WTC11 (cell line): Measurements from ENCODE around the gene PSMG4. TPM values are rescaled to one million over a fixed set of nuclear protein-coding genes. Genes with fewer than 3 reads are reported as not detected.

Experiments
- ATAC-seq: fragments of 200-7000 bp; cut with Tn5 transposase; 2 replicates; pipeline ENCODE4 v1.10.0; 2021; ENCODE audit warnings: mild to moderate bottlenecking, moderate library complexity
- CTCF ChIA-PET: fragments of 300-600 bp; sonication (Branson Sonifier 250); formaldehyde crosslinking; loops from one replicate; lab custom pipeline; 2021; ENCODE audit warnings: antibody characterized with exemption; lab: Charles Lee
- POLR2A ChIA-PET: fragments of 350-600 bp; sonication (Branson Sonifier 250); formaldehyde crosslinking; loops from one replicate; lab custom pipeline; 2021; ENCODE audit warnings: antibody characterized with exemption; lab: Charles Lee
- DNase-seq: peaks from one replicate; pipeline ENCODE4 v3.0.0; 2021; ENCODE audit warnings: low spot score
- H3K27ac Mint-ChIP-seq: 2 replicates; pipeline ENCODE4 v1.8.0; 2021; ENCODE audit warnings: mixed read lengths
- H3K27me3 Mint-ChIP-seq: 2 replicates; pipeline ENCODE4 v1.8.0; 2021; ENCODE audit warnings: low read depth, mild to moderate bottlenecking, moderate library complexity, mixed read lengths
- H3K36me3 Mint-ChIP-seq: 2 replicates; pipeline ENCODE4 v1.8.0; 2021; ENCODE audit warnings: mixed read lengths
- H3K4me1 Mint-ChIP-seq: 2 replicates; pipeline ENCODE4 v1.8.0; 2022; ENCODE audit warnings: mixed read lengths
- H3K4me3 Mint-ChIP-seq: 2 replicates; pipeline ENCODE4 v1.8.0; 2021; ENCODE audit warnings: mild to moderate bottlenecking, moderate library complexity, mixed read lengths
- H3K9me3 Mint-ChIP-seq: 2 replicates; pipeline ENCODE4 v1.8.0; 2021; ENCODE audit warnings: mixed read lengths
- CBFB ChIP-seq: sonication (generic); formaldehyde crosslinking; IDR thresholded peaks from 2 replicates; pipeline ENCODE4 v1.8.1; 2022; ENCODE audit warnings: mild to moderate bottlenecking, low read depth, missing genetic modification reagents
- ELF4 ChIP-seq: sonication (generic); formaldehyde crosslinking; IDR thresholded peaks from 2 replicates; pipeline ENCODE4 v1.8.1; 2022; ENCODE audit warnings: low read depth, mild to moderate bottlenecking, moderate library complexity, missing genetic modification reagents
- FOXP1 ChIP-seq: sonication (generic); formaldehyde crosslinking; IDR thresholded peaks from 2 replicates; pipeline ENCODE4 v1.8.0; 2022; ENCODE audit warnings: missing genetic modification reagents, mild to moderate bottlenecking, moderate library complexity, borderline replicate concordance
- JAZF1 ChIP-seq: fragments of 250-450 bp; sonication (Bioruptor Pico); IDR thresholded peaks from 2 replicates; pipeline ENCODE4 v1.9.0; 2021; ENCODE audit warnings: moderate library complexity, mild to moderate bottlenecking, inconsistent platforms
- MXD4 ChIP-seq: fragments of 250-450 bp; sonication (Bioruptor Pico); IDR thresholded peaks from 2 replicates; pipeline ENCODE4 v1.8.0; 2021; ENCODE audit warnings: mild to moderate bottlenecking, moderate library complexity, borderline replicate concordance
- MYBL2 ChIP-seq: sonication (generic); formaldehyde crosslinking; IDR thresholded peaks from 2 replicates; pipeline ENCODE4 v1.8.1; 2023; ENCODE audit warnings: mild to moderate bottlenecking, moderate library complexity, missing genetic modification reagents
- NFATC4 ChIP-seq: fragments of 250-450 bp; sonication (Bioruptor Pico); IDR thresholded peaks from 2 replicates; pipeline ENCODE4 v1.9.0; 2021; ENCODE audit warnings: mild to moderate bottlenecking
- NR3C1 ChIP-seq: sonication (generic); formaldehyde crosslinking; conservative IDR thresholded peaks from 2 replicates; pipeline ENCODE4 v1.8.1; 2023; ENCODE audit warnings: low read depth, mild to moderate bottlenecking, missing genetic modification reagents
- RELA ChIP-seq: sonication (generic); formaldehyde crosslinking; IDR thresholded peaks from 2 replicates; pipeline ENCODE4 v1.8.1; 2022; ENCODE audit warnings: missing genetic modification reagents, mild to moderate bottlenecking, borderline replicate concordance
- SMAD4 ChIP-seq: sonication (generic); formaldehyde crosslinking; IDR thresholded peaks from 2 replicates; pipeline ENCODE4 v1.8.0; 2022; ENCODE audit warnings: mild to moderate bottlenecking, missing genetic modification reagents
- TCF7 ChIP-seq: sonication (generic); formaldehyde crosslinking; IDR thresholded peaks from 2 replicates; pipeline ENCODE4 v1.8.0; 2022; ENCODE audit warnings: mild to moderate bottlenecking, low read depth, missing genetic modification reagents, moderate library complexity
- ZNF121 ChIP-seq: sonication (generic); formaldehyde crosslinking; IDR thresholded peaks from 2 replicates; pipeline ENCODE4 v1.8.0; 2023; ENCODE audit warnings: missing genetic modification reagents
- ZNF416 ChIP-seq: fragments of 250-450 bp; sonication (Bioruptor Pico); IDR thresholded peaks from 2 replicates; pipeline ENCODE4 v1.9.0; 2021; ENCODE audit warnings: mild to moderate bottlenecking, inconsistent platforms
- total RNA-seq: library from RNA; stranded (reverse); gene quantifications from 3 replicates; pipeline ENCODE4 v1.2.3, GENCODE V29; 2021
- TF ChIP-seq, protein P1 (sequence below): sonication (generic); formaldehyde crosslinking; IDR thresholded peaks from 2 replicates; pipeline ENCODE4 v1.8.1; 2022; ENCODE audit warnings: mild to moderate bottlenecking, missing genetic modification reagents, moderate library complexity, borderline replicate concordance
- TF ChIP-seq, protein P2 (sequence below): fragments of 200-600 bp; IDR thresholded peaks from 2 replicates; pipeline ENCODE4 v1.8.0; 2022; ENCODE audit warnings: antibody characterized with exemption
- TF ChIP-seq, protein P3 (sequence below): fragments of 250-450 bp; sonication (Bioruptor Pico); IDR thresholded peaks from 2 replicates; pipeline ENCODE4 v1.8.0; 2021; ENCODE audit warnings: mild to moderate bottlenecking
- TF ChIP-seq, protein P4 (sequence below): sonication (generic); formaldehyde crosslinking; IDR thresholded peaks from 2 replicates; pipeline ENCODE4 v1.8.0; 2023; ENCODE audit warnings: missing genetic modification reagents
- TF ChIP-seq, protein P5 (sequence below): sonication (generic); formaldehyde crosslinking; conservative IDR thresholded peaks from 2 replicates; pipeline ENCODE4 v1.8.1; 2022; ENCODE audit warnings: mild to moderate bottlenecking, missing genetic modification reagents
- TF ChIP-seq, protein P6 (sequence below): sonication (generic); formaldehyde crosslinking; IDR thresholded peaks from 2 replicates; pipeline ENCODE4 v1.8.1; 2023; ENCODE audit warnings: mild to moderate bottlenecking, missing genetic modification reagents
- TF ChIP-seq, protein P7 (sequence below): sonication (generic); formaldehyde crosslinking; IDR thresholded peaks from 2 replicates; pipeline ENCODE4 v1.8.1; 2023; ENCODE audit warnings: mild to moderate bottlenecking, missing genetic modification reagents

Gene PSMG4
- total RNA-seq, 1 experiment from 2014 or later: 38.2 TPM

DNA sequence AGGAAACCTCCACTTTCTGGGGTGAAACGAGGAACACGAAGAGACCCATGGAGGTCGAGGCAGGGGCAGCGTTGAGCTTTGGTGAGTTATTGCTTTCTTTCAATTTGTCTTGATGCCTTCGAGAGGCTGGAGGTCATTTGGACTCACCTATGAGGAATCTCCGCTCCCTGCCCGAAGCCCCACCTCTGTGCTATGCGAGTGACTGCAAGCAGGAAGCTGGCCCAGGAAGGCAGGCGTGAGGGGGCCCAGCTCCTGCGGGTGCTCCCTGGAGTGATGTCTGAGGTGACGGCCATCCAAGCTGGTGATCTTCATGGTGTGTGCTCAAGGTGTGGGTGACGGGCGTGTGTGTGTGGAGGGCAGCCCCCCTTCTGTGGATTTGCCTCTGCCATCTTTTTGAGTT is 13.0 kb downstream of the PSMG4 start:
- ChIA-PET CTCF (interaction anchor here (1.0 to 1.5 kb wide), 2 partner anchors 10 to 20 kb away, joined by 6 to 7 read pairs; no protein-coding TSS in a partner anchor), POLR2A (interaction anchor here (0.5 to 1.7 kb wide), 2 partner anchors 24 to 145 kb away, joined by 3 read pairs; no protein-coding TSS in a partner anchor)
- Mint-ChIP-seq H3K4me3 (no peak overlapping the region), H3K4me1 (peaks cover 6% of the 10 kb centered on the region), H3K9me3 (no peaks in the 10 kb centered on the region), H3K27ac (peak overlapping the region; percentile 32), H3K27me3 (no peaks in the 10 kb centered on the region), H3K36me3 (peaks cover 59% of the 10 kb centered on the region)
- TF ChIP-seq NFATC4 (CRISPR knock-in tag) (no peak), TCF7 (CRISPR knock-in tag) (no peak), MYBL2 (CRISPR knock-in tag) (no peak), JAZF1 (CRISPR knock-in tag) (no peak), MXD4 (no peak), FOXP1 (no peak)
- TF ChIP-seq, protein P1, sequence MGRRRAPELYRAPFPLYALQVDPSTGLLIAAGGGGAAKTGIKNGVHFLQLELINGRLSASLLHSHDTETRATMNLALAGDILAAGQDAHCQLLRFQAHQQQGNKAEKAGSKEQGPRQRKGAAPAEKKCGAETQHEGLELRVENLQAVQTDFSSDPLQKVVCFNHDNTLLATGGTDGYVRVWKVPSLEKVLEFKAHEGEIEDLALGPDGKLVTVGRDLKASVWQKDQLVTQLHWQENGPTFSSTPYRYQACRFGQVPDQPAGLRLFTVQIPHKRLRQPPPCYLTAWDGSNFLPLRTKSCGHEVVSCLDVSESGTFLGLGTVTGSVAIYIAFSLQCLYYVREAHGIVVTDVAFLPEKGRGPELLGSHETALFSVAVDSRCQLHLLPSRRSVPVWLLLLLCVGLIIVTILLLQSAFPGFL (CRISPR knock-in tag): no peak
- TF ChIP-seq, protein P2, sequence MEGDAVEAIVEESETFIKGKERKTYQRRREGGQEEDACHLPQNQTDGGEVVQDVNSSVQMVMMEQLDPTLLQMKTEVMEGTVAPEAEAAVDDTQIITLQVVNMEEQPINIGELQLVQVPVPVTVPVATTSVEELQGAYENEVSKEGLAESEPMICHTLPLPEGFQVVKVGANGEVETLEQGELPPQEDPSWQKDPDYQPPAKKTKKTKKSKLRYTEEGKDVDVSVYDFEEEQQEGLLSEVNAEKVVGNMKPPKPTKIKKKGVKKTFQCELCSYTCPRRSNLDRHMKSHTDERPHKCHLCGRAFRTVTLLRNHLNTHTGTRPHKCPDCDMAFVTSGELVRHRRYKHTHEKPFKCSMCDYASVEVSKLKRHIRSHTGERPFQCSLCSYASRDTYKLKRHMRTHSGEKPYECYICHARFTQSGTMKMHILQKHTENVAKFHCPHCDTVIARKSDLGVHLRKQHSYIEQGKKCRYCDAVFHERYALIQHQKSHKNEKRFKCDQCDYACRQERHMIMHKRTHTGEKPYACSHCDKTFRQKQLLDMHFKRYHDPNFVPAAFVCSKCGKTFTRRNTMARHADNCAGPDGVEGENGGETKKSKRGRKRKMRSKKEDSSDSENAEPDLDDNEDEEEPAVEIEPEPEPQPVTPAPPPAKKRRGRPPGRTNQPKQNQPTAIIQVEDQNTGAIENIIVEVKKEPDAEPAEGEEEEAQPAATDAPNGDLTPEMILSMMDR: no peak
- TF ChIP-seq, protein P3, sequence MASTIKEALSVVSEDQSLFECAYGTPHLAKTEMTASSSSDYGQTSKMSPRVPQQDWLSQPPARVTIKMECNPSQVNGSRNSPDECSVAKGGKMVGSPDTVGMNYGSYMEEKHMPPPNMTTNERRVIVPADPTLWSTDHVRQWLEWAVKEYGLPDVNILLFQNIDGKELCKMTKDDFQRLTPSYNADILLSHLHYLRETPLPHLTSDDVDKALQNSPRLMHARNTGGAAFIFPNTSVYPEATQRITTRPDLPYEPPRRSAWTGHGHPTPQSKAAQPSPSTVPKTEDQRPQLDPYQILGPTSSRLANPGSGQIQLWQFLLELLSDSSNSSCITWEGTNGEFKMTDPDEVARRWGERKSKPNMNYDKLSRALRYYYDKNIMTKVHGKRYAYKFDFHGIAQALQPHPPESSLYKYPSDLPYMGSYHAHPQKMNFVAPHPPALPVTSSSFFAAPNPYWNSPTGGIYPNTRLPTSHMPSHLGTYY (CRISPR knock-in tag): no peak
- DNase-seq: no peak
- no peak for ATAC-seq

DNA sequence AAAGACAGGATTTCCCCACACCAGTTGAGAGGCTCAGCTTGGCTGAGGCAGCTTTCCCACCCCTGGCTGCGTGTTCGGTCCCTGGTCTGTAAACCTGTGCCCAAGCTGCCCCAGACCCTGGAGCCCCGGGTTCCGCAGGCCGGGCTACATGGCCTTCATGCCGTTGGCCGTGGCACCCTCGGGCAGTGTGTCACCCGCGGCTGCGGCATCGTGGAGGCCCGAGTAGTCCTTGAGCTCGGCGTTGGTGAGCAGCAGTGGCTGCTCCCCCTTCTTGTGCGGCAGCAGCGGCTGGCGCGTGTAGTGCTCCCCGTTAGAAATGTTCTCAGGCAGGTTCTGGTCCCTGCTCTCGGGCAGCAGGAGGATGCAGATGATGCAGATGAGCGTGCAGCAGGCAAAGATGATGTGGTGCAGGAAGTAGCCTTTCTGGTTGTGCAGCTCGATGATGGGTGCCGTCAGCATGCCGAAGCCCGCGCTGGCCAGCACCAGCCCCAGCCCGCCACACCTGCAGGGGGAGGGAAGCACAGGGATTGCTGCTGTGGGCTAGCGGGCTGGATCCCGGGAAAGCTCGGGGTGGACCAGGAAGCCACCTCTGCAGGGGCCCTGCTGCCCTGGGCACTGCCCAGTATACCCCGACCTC is 14.3 kb downstream of the PSMG4 start:
- no peaks in the 10 kb centered on the region for H3K9me3 Mint-ChIP-seq
- CTCF ChIA-PET: interaction anchor here (1.0 to 1.5 kb wide), 3 partner anchors 22 to 458 kb away, joined by 3 to 7 read pairs (median 5); no protein-coding TSS in a partner anchor
- H3K27me3 Mint-ChIP-seq: no peaks in the 10 kb centered on the region
- H3K27ac Mint-ChIP-seq: peak overlapping the region; percentile 55; the same call in 1 of the 2 replicates
- POLR2A ChIA-PET: interaction anchor here (1.7 kb wide), 1 partner anchor 23 kb away, joined by 3 read pairs; no protein-coding TSS in a partner anchor
- TF ChIP-seq, protein P4, sequence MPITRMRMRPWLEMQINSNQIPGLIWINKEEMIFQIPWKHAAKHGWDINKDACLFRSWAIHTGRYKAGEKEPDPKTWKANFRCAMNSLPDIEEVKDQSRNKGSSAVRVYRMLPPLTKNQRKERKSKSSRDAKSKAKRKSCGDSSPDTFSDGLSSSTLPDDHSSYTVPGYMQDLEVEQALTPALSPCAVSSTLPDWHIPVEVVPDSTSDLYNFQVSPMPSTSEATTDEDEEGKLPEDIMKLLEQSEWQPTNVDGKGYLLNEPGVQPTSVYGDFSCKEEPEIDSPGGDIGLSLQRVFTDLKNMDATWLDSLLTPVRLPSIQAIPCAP (CRISPR knock-in tag): no peak
- no peak for TF ChIP-seq NR3C1
- no peak for TF ChIP-seq SMAD4 (CRISPR knock-in tag)
- TF ChIP-seq ELF4 (CRISPR knock-in tag): no peak
- TF ChIP-seq, protein P5, sequence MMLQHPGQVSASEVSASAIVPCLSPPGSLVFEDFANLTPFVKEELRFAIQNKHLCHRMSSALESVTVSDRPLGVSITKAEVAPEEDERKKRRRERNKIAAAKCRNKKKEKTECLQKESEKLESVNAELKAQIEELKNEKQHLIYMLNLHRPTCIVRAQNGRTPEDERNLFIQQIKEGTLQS (CRISPR knock-in tag): no peak
- TF ChIP-seq ZNF416 (CRISPR knock-in tag): no peak
- TF ChIP-seq, protein P6, sequence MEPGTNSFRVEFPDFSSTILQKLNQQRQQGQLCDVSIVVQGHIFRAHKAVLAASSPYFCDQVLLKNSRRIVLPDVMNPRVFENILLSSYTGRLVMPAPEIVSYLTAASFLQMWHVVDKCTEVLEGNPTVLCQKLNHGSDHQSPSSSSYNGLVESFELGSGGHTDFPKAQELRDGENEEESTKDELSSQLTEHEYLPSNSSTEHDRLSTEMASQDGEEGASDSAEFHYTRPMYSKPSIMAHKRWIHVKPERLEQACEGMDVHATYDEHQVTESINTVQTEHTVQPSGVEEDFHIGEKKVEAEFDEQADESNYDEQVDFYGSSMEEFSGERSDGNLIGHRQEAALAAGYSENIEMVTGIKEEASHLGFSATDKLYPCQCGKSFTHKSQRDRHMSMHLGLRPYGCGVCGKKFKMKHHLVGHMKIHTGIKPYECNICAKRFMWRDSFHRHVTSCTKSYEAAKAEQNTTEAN (CRISPR knock-in tag): no peak
- TF ChIP-seq ZNF121 (CRISPR knock-in tag): no peak
- TF ChIP-seq NFATC4 (CRISPR knock-in tag): no peak
- TF ChIP-seq RELA (CRISPR knock-in tag): no peak
- TF ChIP-seq, protein P7, sequence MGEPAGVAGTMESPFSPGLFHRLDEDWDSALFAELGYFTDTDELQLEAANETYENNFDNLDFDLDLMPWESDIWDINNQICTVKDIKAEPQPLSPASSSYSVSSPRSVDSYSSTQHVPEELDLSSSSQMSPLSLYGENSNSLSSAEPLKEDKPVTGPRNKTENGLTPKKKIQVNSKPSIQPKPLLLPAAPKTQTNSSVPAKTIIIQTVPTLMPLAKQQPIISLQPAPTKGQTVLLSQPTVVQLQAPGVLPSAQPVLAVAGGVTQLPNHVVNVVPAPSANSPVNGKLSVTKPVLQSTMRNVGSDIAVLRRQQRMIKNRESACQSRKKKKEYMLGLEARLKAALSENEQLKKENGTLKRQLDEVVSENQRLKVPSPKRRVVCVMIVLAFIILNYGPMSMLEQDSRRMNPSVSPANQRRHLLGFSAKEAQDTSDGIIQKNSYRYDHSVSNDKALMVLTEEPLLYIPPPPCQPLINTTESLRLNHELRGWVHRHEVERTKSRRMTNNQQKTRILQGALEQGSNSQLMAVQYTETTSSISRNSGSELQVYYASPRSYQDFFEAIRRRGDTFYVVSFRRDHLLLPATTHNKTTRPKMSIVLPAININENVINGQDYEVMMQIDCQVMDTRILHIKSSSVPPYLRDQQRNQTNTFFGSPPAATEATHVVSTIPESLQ (CRISPR knock-in tag): no peak
- no peak for TF ChIP-seq CBFB (CRISPR knock-in tag)
- H3K4me3 Mint-ChIP-seq: no peak overlapping the region
- no peak for DNase-seq
- peaks cover 6% of the 10 kb centered on the region for H3K4me1 Mint-ChIP-seq
- peaks cover 53% of the 10 kb centered on the region for H3K36me3 Mint-ChIP-seq
- ATAC-seq: no peak
